IMR-90 (cell line): ENCODE results near the gene MED12L. TPM values are rescaled to one million over a fixed set of nuclear protein-coding genes. Genes with fewer than 3 reads are reported as not detected.

ENCODE experiments used
- ATAC-seq: fragments of 200-7000 bp; cut with Tn5 transposase; 2 replicates; pipeline ENCODE4 v1.9.1; 2020; ENCODE audit warnings: low read depth, mild to moderate bottlenecking, moderate library complexity
- BruUV-seq: library from RNA; stranded (reverse); fragments of 400-500 nt; replicated peaks from 2 replicates; lab custom pipeline; 2021; lab: Mats Ljungman, UMichigan
- CTCF ChIA-PET: fragments of 300-600 bp; formaldehyde crosslinking; extraction: SDS; loops from one replicate; lab custom pipeline; 2021; ENCODE audit warnings: antibody characterized with exemption; lab: Yijun Ruan, JAX
- POLR2A ChIA-PET: fragments of 300-600 bp; sonication (Branson Sonifier 250); formaldehyde crosslinking; loops from one replicate; lab custom pipeline; 2022; ENCODE audit warnings: antibody characterized with exemption; ENCODE audit not compliant: unreplicated experiment; lab: Charles Lee
- DNase-seq: peaks from one replicate; pipeline ENCODE4 v3.0.0; 2013
- H2AFZ ChIP-seq: replicated peaks from 2 replicates; pipeline ENCODE3; 2013; ENCODE audit warnings: low read length, mild to moderate bottlenecking; ENCODE audit not compliant: poor library complexity
- H2AK5ac ChIP-seq: 2 replicates; pipeline ENCODE4 v1.6.1; 2013; ENCODE audit warnings: low read depth, low read length, inconsistent platforms
- H2AK9ac ChIP-seq: replicated peaks from 2 replicates; pipeline ENCODE3; 2013; ENCODE audit warnings: mild to moderate bottlenecking, low read depth, low read length, moderate library complexity; ENCODE audit not compliant: poor library complexity
- H2BK120ac ChIP-seq: 2 replicates; pipeline ENCODE4 v1.6.1; 2013; ENCODE audit warnings: low read depth, low read length, inconsistent platforms
- H2BK15ac ChIP-seq: 3 replicates; pipeline ENCODE4 v1.6.1; 2013; ENCODE audit warnings: low read depth, low read length, inconsistent platforms
- H2BK20ac ChIP-seq: 2 replicates; pipeline ENCODE4 v1.6.1; 2013; ENCODE audit warnings: low read depth, mild to moderate bottlenecking, inconsistent platforms, low read length, moderate library complexity
- H2BK5ac ChIP-seq: 2 replicates; pipeline ENCODE4 v1.6.1; 2013; ENCODE audit warnings: mild to moderate bottlenecking, low read depth, low read length, inconsistent platforms; ENCODE audit not compliant: poor library complexity, severe bottlenecking
- H3K14ac ChIP-seq: replicated peaks from 2 replicates; pipeline ENCODE4 v1.6.1; 2013; ENCODE audit warnings: low read depth, low read length, inconsistent platforms
- H3K18ac ChIP-seq: 2 replicates; pipeline ENCODE4 v1.6.1; 2013; ENCODE audit warnings: low read depth, low read length, control low read depth
- H3K23ac ChIP-seq: 2 replicates; pipeline ENCODE4 v1.6.1; 2013; ENCODE audit warnings: low read depth, low read length, inconsistent platforms
- H3K27ac ChIP-seq: 2 replicates; pipeline ENCODE4 v1.5.1; 2013; ENCODE audit warnings: mild to moderate bottlenecking, control low read depth, low read length; ENCODE audit not compliant: insufficient read depth
- H3K27me3 ChIP-seq: 2 replicates; pipeline ENCODE4 v1.6.1; 2013; ENCODE audit warnings: low read length; ENCODE audit not compliant: control insufficient read depth, insufficient read depth
- H3K36me3 ChIP-seq: 2 replicates; pipeline ENCODE4 v1.6.1; 2013; ENCODE audit warnings: low read length, mixed read lengths; ENCODE audit not compliant: control insufficient read depth, insufficient read depth
- H3K4ac ChIP-seq: 2 replicates; pipeline ENCODE4 v1.6.1; 2013; ENCODE audit warnings: low read depth, low read length, inconsistent platforms
- H3K4me1 ChIP-seq: 2 replicates; pipeline ENCODE4 v1.6.1; 2013; ENCODE audit warnings: low read length, mixed read lengths; ENCODE audit not compliant: control insufficient read depth, insufficient read depth
- H3K4me2 ChIP-seq: 2 replicates; pipeline ENCODE4 v1.6.1; 2013; ENCODE audit warnings: low read depth, mild to moderate bottlenecking, control low read depth, low read length, moderate library complexity
- H3K4me3 ChIP-seq: 2 replicates; pipeline ENCODE4 v1.5.1; 2013; ENCODE audit warnings: low read depth, mild to moderate bottlenecking, control low read depth, low read length, moderate library complexity; ENCODE audit not compliant: insufficient read depth
- H3K56ac ChIP-seq: 2 replicates; pipeline ENCODE4 v1.6.1; 2013; ENCODE audit warnings: low read length, inconsistent platforms; ENCODE audit not compliant: insufficient read depth; ENCODE audit errors: extremely low read depth
- H3K79me1 ChIP-seq, 2 experiments: 2 replicates each; pipeline ENCODE4 v1.6.1; 2013; ENCODE audit warnings: low read length in 2 of 2, inconsistent platforms in 1 of 2, low read depth in 1 of 2
- H3K9ac ChIP-seq: 2 replicates; pipeline ENCODE4 v1.6.1; 2013; ENCODE audit warnings: low read depth, low read length, control low read depth
- H3K9me1 ChIP-seq: 2 replicates; pipeline ENCODE4 v1.6.1; 2013; ENCODE audit warnings: low read length, inconsistent platforms; ENCODE audit not compliant: insufficient read depth
- H3K9me3 ChIP-seq: 2 replicates; pipeline ENCODE4 v1.6.1; 2013; ENCODE audit warnings: low read length; ENCODE audit not compliant: control insufficient read depth, insufficient read depth
- H4K20me1 ChIP-seq: 2 replicates; pipeline ENCODE4 v1.6.1; 2013; ENCODE audit warnings: low read length, inconsistent platforms; ENCODE audit not compliant: insufficient read depth
- H4K5ac ChIP-seq: 2 replicates; pipeline ENCODE4 v1.6.1; 2013; ENCODE audit warnings: mild to moderate bottlenecking, low read depth, low read length, control low read depth
- H4K8ac ChIP-seq, 2 experiments: 2 replicates each; pipeline ENCODE4 v1.6.1; 2013; ENCODE audit warnings: low read depth in 2 of 2, low read length in 2 of 2, control low read depth in 1 of 2, inconsistent platforms in 1 of 2
- H4K91ac ChIP-seq: 2 replicates; pipeline ENCODE4 v1.6.1; 2013; ENCODE audit warnings: low read depth, low read length, inconsistent platforms; ENCODE audit not compliant: insufficient read depth
- BHLHE40 ChIP-seq: fragments of 150-350 bp; IDR thresholded peaks from 2 replicates; pipeline ENCODE4 v1.6.1; 2016; ENCODE audit warnings: mild to moderate bottlenecking, low read depth, low read length
- CEBPB ChIP-seq: IDR thresholded peaks from 2 replicates; pipeline ENCODE4 v1.6.1; 2012; ENCODE audit warnings: low read depth, low read length, improper control_type of control experiment
- CHD1 ChIP-seq: IDR thresholded peaks from 2 replicates; pipeline ENCODE4 v1.6.1; 2012; ENCODE audit warnings: low read depth, low read length, improper control_type of control experiment
- FOS ChIP-seq: fragments of 150-350 bp; IDR thresholded peaks from 2 replicates; pipeline ENCODE4 v1.6.1; 2016; ENCODE audit warnings: low read depth, low read length
- MAFK ChIP-seq: IDR thresholded peaks from 2 replicates; pipeline ENCODE4 v1.6.1; 2012; ENCODE audit warnings: low read depth, low read length, improper control_type of control experiment
- MAZ ChIP-seq: IDR thresholded peaks from 2 replicates; pipeline ENCODE4 v1.6.1; 2012; ENCODE audit warnings: low read depth, mild to moderate bottlenecking, low read length, improper control_type of control experiment, moderate library complexity, borderline replicate concordance
- MXI1 ChIP-seq: IDR thresholded peaks from 2 replicates; pipeline ENCODE4 v1.6.1; 2012; ENCODE audit warnings: low read depth, mild to moderate bottlenecking, low read length, moderate library complexity, borderline replicate concordance
- NFE2L2 ChIP-seq: fragments of 150-350 bp; IDR thresholded peaks from 2 replicates; pipeline ENCODE4 v1.6.1; 2016; ENCODE audit warnings: low read depth, mild to moderate bottlenecking, low read length
- RAD21 ChIP-seq: IDR thresholded peaks from 2 replicates; pipeline ENCODE4 v1.6.1; 2012; ENCODE audit warnings: low read length, improper control_type of control experiment
- RFX5 ChIP-seq: IDR thresholded peaks from 2 replicates; pipeline ENCODE4 v1.8.0; 2012; ENCODE audit warnings: low read depth, mild to moderate bottlenecking, low read length, moderate library complexity
- SMC3 ChIP-seq: fragments of 150-350 bp; IDR thresholded peaks from 2 replicates; pipeline ENCODE4 v1.6.1; 2016; ENCODE audit warnings: low read depth, mild to moderate bottlenecking, antibody characterized with exemption, low read length, moderate library complexity
- WGBS, 2 experiments: methylation state at CpG; one replicate each; pipeline versions ENCODE4 v1.1.5 to v1.1.7; 2013; ENCODE audit warnings: missing lambda C conversion rate in 2 of 2; ENCODE audit not compliant: insufficient read length in 1 of 2; ENCODE audit errors: extremely low coverage in 2 of 2; 5-methylcytosine and 5-hydroxymethylcytosine counted together
- dilution Hi-C: fragments of 300-500 bp; cut with HindIII; formaldehyde crosslinking; loops from one replicate; pipeline ENCODE4 v1.14.3; 2018; ENCODE audit warnings: low sequenced_read_pairs; ENCODE audit not compliant: unreplicated experiment
- in situ Hi-C: fragments of 300-500 bp; cut with MboI; formaldehyde crosslinking; loops from 3 replicates; pipeline ENCODE4 v1.14.3; 2019; ENCODE audit warnings: low sequenced_read_pairs, inconsistent platforms, mixed read lengths
- intact Hi-C: fragments of 100-400 bp; cut with micrococcal nuclease; formaldehyde crosslinking; loops from 2 replicates; pipeline ENCODE4 v1.10.0; 2022
- polyA plus RNA-seq, 3 experiments: library from polyadenylated mRNA; depleted of rRNA; stranded (reverse); fragments of >200 nt; gene quantifications; 2 replicates each; pipeline ENCODE4 v1.2.3, GENCODE V29; 2012; ENCODE audit warnings: low replicate concordance in 1 of 3
- total RNA-seq: library from RNA; depleted of rRNA; stranded (reverse); fragments of >200 nt; gene quantifications from 2 replicates; pipeline ENCODE4 v1.2.3, GENCODE V29; 2012
- TF ChIP-seq, protein P1 (sequence below): conservative IDR thresholded peaks from 2 replicates; pipeline ENCODE4 v1.5.1; 2012; ENCODE audit warnings: mild to moderate bottlenecking, low read depth, low read length, improper control_type of control experiment
- TF ChIP-seq, protein P2 (sequence below): fragments of 150-350 bp; IDR thresholded peaks from 2 replicates; pipeline ENCODE4 v1.6.1; 2016; ENCODE audit warnings: low read depth, mild to moderate bottlenecking, low read length, moderate library complexity, borderline replicate concordance
- TF ChIP-seq, protein P3 (sequence below): fragments of 150-350 bp; IDR thresholded peaks from 2 replicates; pipeline ENCODE4 v1.6.1; 2017; ENCODE audit warnings: mild to moderate bottlenecking, antibody characterized with exemption, low read length, low read depth

The MED12L gene
- total and polyA plus RNA-seq, 2 of the 4 experiments (the other 2 are of a cell fraction): 0.05 to 0.18 TPM

GRCh38 chr3:151268267-151269235, 183.1 kb downstream of the MED12L start:
- CTCF ChIA-PET: interaction anchor here (0.7 to 2.0 kb wide), 3 partner anchors 11 to 856 kb away, joined by 3 to 5 read pairs (median 4); no protein-coding TSS in a partner anchor
- Histone ChIP-seq H4K8ac (no peak overlapping the region), H2AK9ac (no peak overlapping the region), H3K4me3 (no peak overlapping the region), H3K27me3 (no peaks in the 10 kb centered on the region), H2BK120ac (no peak overlapping the region), H3K9me1 (no peaks in the 10 kb centered on the region), H2AFZ (no peak overlapping the region), H4K5ac (no peak overlapping the region; the same call in 1 of the 2 replicates), H3K18ac (peak overlapping the region; percentile 76; the same call in 1 of the 2 replicates), H4K91ac (no peak overlapping the region), H2BK20ac (no peak overlapping the region), H2BK5ac (no peak overlapping the region), H3K36me3 (no peaks in the 10 kb centered on the region), H2BK15ac (no peak overlapping the region), H3K4me1 (peaks cover 2% of the 10 kb centered on the region; the same call in 1 of the 2 replicates), H3K79me1 (no peaks in the 10 kb centered on the region), H3K56ac (no peak overlapping the region), H3K9ac (no peak overlapping the region), H2AK5ac (no peak overlapping the region), H3K27ac (no peak overlapping the region), H3K4me2 (no peak overlapping the region), H3K23ac (no peak overlapping the region), H4K20me1 (no peaks in the 10 kb centered on the region), H3K14ac (no peak overlapping the region), H3K9me3 (no peaks in the 10 kb centered on the region), H3K4ac (no peak overlapping the region)
- dilution Hi-C loops (no loop called here), in situ Hi-C loops (no loop called here), intact Hi-C loops (no loop called here)
- ATAC-seq: no peak
- WGBS, 2 experiments: no CpG with 5 or more reads among the region's 11 CpGs
- POLR2A ChIA-PET: no interaction called here
- peak; percentile 28 for DNase-seq
- no TSS peak for BruUV-seq
- TF ChIP-seq RFX5 (no peak), NFE2L2 (no peak), SMC3 (no peak), MAFK (no peak), FOS (no peak), CHD1 (no peak), CEBPB (no peak), BHLHE40 (no peak), MXI1 (no peak), RAD21 (no peak), MAZ (no peak)
- TF ChIP-seq, protein P1, sequence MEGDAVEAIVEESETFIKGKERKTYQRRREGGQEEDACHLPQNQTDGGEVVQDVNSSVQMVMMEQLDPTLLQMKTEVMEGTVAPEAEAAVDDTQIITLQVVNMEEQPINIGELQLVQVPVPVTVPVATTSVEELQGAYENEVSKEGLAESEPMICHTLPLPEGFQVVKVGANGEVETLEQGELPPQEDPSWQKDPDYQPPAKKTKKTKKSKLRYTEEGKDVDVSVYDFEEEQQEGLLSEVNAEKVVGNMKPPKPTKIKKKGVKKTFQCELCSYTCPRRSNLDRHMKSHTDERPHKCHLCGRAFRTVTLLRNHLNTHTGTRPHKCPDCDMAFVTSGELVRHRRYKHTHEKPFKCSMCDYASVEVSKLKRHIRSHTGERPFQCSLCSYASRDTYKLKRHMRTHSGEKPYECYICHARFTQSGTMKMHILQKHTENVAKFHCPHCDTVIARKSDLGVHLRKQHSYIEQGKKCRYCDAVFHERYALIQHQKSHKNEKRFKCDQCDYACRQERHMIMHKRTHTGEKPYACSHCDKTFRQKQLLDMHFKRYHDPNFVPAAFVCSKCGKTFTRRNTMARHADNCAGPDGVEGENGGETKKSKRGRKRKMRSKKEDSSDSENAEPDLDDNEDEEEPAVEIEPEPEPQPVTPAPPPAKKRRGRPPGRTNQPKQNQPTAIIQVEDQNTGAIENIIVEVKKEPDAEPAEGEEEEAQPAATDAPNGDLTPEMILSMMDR: no peak
- TF ChIP-seq, protein P2, sequence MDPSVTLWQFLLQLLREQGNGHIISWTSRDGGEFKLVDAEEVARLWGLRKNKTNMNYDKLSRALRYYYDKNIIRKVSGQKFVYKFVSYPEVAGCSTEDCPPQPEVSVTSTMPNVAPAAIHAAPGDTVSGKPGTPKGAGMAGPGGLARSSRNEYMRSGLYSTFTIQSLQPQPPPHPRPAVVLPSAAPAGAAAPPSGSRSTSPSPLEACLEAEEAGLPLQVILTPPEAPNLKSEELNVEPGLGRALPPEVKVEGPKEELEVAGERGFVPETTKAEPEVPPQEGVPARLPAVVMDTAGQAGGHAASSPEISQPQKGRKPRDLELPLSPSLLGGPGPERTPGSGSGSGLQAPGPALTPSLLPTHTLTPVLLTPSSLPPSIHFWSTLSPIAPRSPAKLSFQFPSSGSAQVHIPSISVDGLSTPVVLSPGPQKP: no peak
- TF ChIP-seq, protein P3, sequence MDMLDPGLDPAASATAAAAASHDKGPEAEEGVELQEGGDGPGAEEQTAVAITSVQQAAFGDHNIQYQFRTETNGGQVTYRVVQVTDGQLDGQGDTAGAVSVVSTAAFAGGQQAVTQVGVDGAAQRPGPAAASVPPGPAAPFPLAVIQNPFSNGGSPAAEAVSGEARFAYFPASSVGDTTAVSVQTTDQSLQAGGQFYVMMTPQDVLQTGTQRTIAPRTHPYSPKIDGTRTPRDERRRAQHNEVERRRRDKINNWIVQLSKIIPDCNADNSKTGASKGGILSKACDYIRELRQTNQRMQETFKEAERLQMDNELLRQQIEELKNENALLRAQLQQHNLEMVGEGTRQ: no peak
